Measurements from ENCODE around the gene DPY19L3. TPM values are rescaled to one million over a fixed set of nuclear protein-coding genes. Genes with fewer than 3 reads are reported as not detected.

Gene DPY19L3
- total RNA-seq, 1 donor from 2014 or later, result 19.5 TPM

DNA sequence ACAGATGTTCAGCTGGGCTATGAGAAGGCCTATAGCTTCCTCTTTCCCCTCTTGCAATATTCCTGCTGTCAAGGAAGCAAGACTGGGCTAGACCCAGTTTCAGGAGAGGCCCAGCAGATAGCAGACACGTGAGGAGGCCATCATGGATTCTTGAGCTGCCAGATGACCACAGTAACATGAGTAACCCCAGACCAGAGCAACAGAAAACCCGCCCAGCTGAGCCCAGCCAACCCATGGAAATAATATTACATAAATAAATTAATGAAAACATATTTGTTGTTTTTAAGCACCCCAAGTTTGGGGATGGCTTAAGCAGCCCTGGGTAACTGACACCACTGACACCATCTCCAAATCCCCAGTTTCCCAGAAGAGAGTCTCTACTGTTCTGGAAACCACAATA lies 125.2 kb downstream of the DPY19L3 start:
- no peaks in the 10 kb centered on the region for H3K27me3 Mint-ChIP-seq
- intact Hi-C loops (cut with micrococcal nuclease), result no loop called here
- H3K27ac Mint-ChIP-seq, result no peak overlapping the region
- peaks cover 19% of the 10 kb centered on the region for H3K9me3 Mint-ChIP-seq
- H3K4me3 Mint-ChIP-seq, result no peak overlapping the region
- H3K36me3 Mint-ChIP-seq (ENCODE audit: low read depth), result no peaks in the 10 kb centered on the region
- DNase-seq, result no peak
- no peaks in the 10 kb centered on the region for H3K4me1 Mint-ChIP-seq

DNA sequence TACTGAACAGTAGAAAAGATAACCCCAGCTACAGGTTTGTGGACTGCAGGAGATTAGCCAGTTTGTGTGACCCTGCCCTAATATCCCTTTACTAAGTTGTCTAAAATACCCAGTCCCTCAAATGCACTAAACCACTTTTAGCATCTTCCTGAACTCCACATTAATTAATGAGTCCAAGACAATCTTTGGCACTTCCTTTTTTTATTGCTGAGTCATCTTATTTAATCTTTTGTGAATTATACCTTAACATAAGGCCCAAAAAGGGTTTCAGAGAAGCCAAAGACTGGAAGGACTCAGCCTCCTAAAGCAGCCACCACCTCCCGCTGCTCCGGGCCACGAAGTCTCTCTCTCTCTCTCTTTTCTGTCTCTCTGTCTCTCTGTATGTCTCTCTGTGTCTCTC lies 126.7 kb downstream of the DPY19L3 start:
- H3K9me3 Mint-ChIP-seq, result peaks cover 19% of the 10 kb centered on the region
- no peak overlapping the region for H3K4me3 Mint-ChIP-seq
- DNase-seq, result no peak
- no peaks in the 10 kb centered on the region for H3K36me3 Mint-ChIP-seq (ENCODE audit: low read depth)
- no peaks in the 10 kb centered on the region for H3K27me3 Mint-ChIP-seq
- intact Hi-C loops (cut with micrococcal nuclease), result no loop called here
- H3K27ac Mint-ChIP-seq, result no peak overlapping the region
- no peaks in the 10 kb centered on the region for H3K4me1 Mint-ChIP-seq

Other genes with a start within 250 kb of the DPY19L3 start
- 33.1 and 34.7 TPM in 2 replicates for gene ZNF507, start 60.2 kb upstream of the DPY19L3 start, total RNA-seq
- gene PDCD5, start 175.4 kb downstream of the DPY19L3 start, total RNA-seq, result 213 and 231 TPM in 2 replicates